GM18526 (cell line): ENCODE results near the gene DEPP1.

Experiments
- POLR2A ChIP-seq: IDR thresholded peaks from 3 replicates; pipeline ENCODE4 v1.6.1; 2011; ENCODE audit not compliant: insufficient read length; ENCODE audit errors: extremely low read depth

The DEPP1 gene

GRCh38 chr10:44966816-44967509, 11.6 kb downstream of the DEPP1 start:
- TF ChIP-seq POLR2A = no peak

- TF ChIP-seq POLR2A = no peak
Observed at GRCh38 chr10:44966129-44966815, 12.3 kb downstream of the DEPP1 start.

- no peak for TF ChIP-seq POLR2A
Observed at GRCh38 chr10:44965651-44966097, 12.9 kb downstream of the DEPP1 start.

- no peak for TF ChIP-seq POLR2A
Observed at GRCh38 chr10:44965104-44965503, 13.5 kb downstream of the DEPP1 start.

GRCh38 chr10:44963772-44964633, 14.6 kb downstream of the DEPP1 start:
- TF ChIP-seq POLR2A = no peak

GRCh38 chr10:44962870-44963738, 15.5 kb downstream of the DEPP1 start:
- no peak for TF ChIP-seq POLR2A

- no peak for TF ChIP-seq POLR2A
Observed at GRCh38 chr10:44961931-44962750, 16.5 kb downstream of the DEPP1 start.

- TF ChIP-seq POLR2A = no peak
Observed at GRCh38 chr10:44961230-44961571, 17.4 kb downstream of the DEPP1 start.

GRCh38 chr10:44960482-44961229, 18.0 kb downstream of the DEPP1 start:
- no peak for TF ChIP-seq POLR2A

- TF ChIP-seq POLR2A = no peak
Observed at GRCh38 chr10:44960088-44960460, 18.5 kb downstream of the DEPP1 start.

- peak; percentile 90 for TF ChIP-seq POLR2A
Observed at GRCh38 chr10:44959247-44960087, 19.1 kb downstream of the DEPP1 start, which contains the start of gene RASSF4. TSS of gene RASSF4 (plus strand) at chr10:44959802. CDS start at chr10:44970203, 10,401 bp downstream.

- TF ChIP-seq POLR2A = no peak
Observed at GRCh38 chr10:44958898-44959246, 19.7 kb downstream of the DEPP1 start.
